Stomach (tissue), 9 donors: ENCODE data around the gene TPCN2. TPM values are rescaled to one million over a fixed set of nuclear protein-coding genes. Genes with fewer than 3 reads are reported as not detected.

ENCODE experiments used
- DNase-seq, 2 donors: peaks; one replicate each; pipeline versions ENCODE4 v3.0.0 to v3.0.0-alpha.2; 2013 to 2019
- H3K27ac ChIP-seq, 5 donors: fragments of 200-600 bp in 4 of 5; sonication (generic) in 4 of 5; one replicate each; pipeline ENCODE4 v1.5.1; 2013 to 2019; ENCODE audit warnings: mild to moderate bottlenecking in 1 of 5, moderate library complexity in 1 of 5
- H3K27me3 ChIP-seq, 3 donors: fragments of 200-600 bp; sonication (generic); one replicate each; pipeline ENCODE4 v1.5.1; 2017 to 2019; ENCODE audit warnings: mixed run types in 1 of 3
- H3K36me3 ChIP-seq, 4 donors: fragments of 200-600 bp; sonication (generic); 1 replicate in 3 of 4; 2 replicates in 1 of 4; pipeline ENCODE4 v1.5.1; 2016 to 2019
- H3K4me1 ChIP-seq, 4 donors: fragments of 200-600 bp; sonication (generic); one replicate each; pipeline ENCODE4 v1.5.1; 2016 to 2019
- H3K4me3 ChIP-seq, 4 donors: fragments of 200-600 bp; sonication (generic) in 3 of 4; one replicate each; pipeline ENCODE4 v1.5.1; 2016 to 2019; ENCODE audit warnings: mild to moderate bottlenecking in 1 of 4
- H3K9me3 ChIP-seq, 4 donors: fragments of 200-600 bp; sonication (generic); one replicate each; pipeline ENCODE4 v1.5.1; 2016 to 2019
- EP300 ChIP-seq: sonication (generic); formaldehyde crosslinking; IDR thresholded peaks from one replicate; pipeline ENCODE4 v1.6.1; 2017; ENCODE audit warnings: antibody characterized with exemption
- POLR2A ChIP-seq, 4 donors: fragments of 450-650 bp; IDR thresholded peaks; one replicate each; pipeline ENCODE4 v1.6.1; 2016; ENCODE audit warnings: antibody characterized with exemption in 4 of 4, control low read depth in 2 of 4, mild to moderate bottlenecking in 1 of 4, moderate library complexity in 1 of 4
- POLR2AphosphoS5 ChIP-seq, 3 donors: sonication (generic); formaldehyde crosslinking; IDR thresholded peaks; one replicate each; pipeline ENCODE4 v1.6.1; 2016; ENCODE audit warnings: antibody characterized with exemption in 3 of 3
- WGBS, 5 donors: extraction: QIAGEN DNeasy Blood & Tissue Kit in 3 of 5; methylation state at CpG; one replicate each; pipeline versions ENCODE4 v1.1.5 to v1.1.7; 2013 to 2018; 5-methylcytosine and 5-hydroxymethylcytosine counted together
- intact Hi-C: fragments of 100-400 bp; cut with DNase I; formaldehyde crosslinking; loops from one replicate; pipeline ENCODE4 v1.15.1; 2023; ENCODE audit warnings: low total_unique reads
- polyA plus RNA-seq, 3 donors: library from polyadenylated mRNA; stranded (reverse); fragments of 200-250 nt; gene quantifications; one replicate each; pipeline ENCODE4 v1.2.3, GENCODE V29; 2013
- total RNA-seq, 5 donors: library from RNA; depleted of rRNA; stranded (reverse); fragments of >200 nt; gene quantifications; one replicate each; pipeline versions ENCODE4 v1.1.0 to v1.2.3, GENCODE V29; 2014 to 2016
- TF ChIP-seq, protein P1 (sequence below), 7 experiments: fragments of 450-650 bp in 4 of 7; fragments of 200-600 bp in 3 of 7; sonication (generic) in 3 of 7; IDR thresholded peaks; one replicate each; pipeline ENCODE4 v1.5.1; 2016 to 2019; ENCODE audit warnings: antibody characterized with exemption in 7 of 7, control low read depth in 2 of 7, mild to moderate bottlenecking in 1 of 7
- donor health status: healthy with polysubstance abuse.
- donor health status: Bipolar disorder and iron deficiency.
- donor health status: healthy.

The TPCN2 gene
- total and polyA plus RNA-seq, 8 donors: 6.4 to 66.1 (median 27.2) TPM

- Histone ChIP-seq H3K27me3 (peaks cover 0 to 30% (median 0%) of the 10 kb centered on the region in 3 donors), H3K9me3 (peaks cover 0 to 1% (median 0%) of the 10 kb centered on the region in 4 donors), H3K36me3 (no peaks in the 10 kb centered on the region), H3K27ac (peak overlapping the region; percentile 30 to 70 (median 47)), H3K4me3 (peak overlapping the region in 1 of 4 donors; percentile 27), H3K4me1 (peaks cover 10 to 23% (median 15%) of the 10 kb centered on the region in 4 donors)
- TF ChIP-seq, protein P1, sequence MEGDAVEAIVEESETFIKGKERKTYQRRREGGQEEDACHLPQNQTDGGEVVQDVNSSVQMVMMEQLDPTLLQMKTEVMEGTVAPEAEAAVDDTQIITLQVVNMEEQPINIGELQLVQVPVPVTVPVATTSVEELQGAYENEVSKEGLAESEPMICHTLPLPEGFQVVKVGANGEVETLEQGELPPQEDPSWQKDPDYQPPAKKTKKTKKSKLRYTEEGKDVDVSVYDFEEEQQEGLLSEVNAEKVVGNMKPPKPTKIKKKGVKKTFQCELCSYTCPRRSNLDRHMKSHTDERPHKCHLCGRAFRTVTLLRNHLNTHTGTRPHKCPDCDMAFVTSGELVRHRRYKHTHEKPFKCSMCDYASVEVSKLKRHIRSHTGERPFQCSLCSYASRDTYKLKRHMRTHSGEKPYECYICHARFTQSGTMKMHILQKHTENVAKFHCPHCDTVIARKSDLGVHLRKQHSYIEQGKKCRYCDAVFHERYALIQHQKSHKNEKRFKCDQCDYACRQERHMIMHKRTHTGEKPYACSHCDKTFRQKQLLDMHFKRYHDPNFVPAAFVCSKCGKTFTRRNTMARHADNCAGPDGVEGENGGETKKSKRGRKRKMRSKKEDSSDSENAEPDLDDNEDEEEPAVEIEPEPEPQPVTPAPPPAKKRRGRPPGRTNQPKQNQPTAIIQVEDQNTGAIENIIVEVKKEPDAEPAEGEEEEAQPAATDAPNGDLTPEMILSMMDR (IDR thresholded peaks at IDR 0.05): no peak
- no peak for TF ChIP-seq POLR2A (IDR thresholded peaks at IDR 0.05)
- TF ChIP-seq EP300: no peak
- TF ChIP-seq POLR2AphosphoS5 (IDR thresholded peaks at IDR 0.05): no peak
- no peak for DNase-seq
- intact Hi-C loops: no loop called here
- 84 to 91% (median 89%) methylated on average over 5 to 15 of the region's 15 CpGs for WGBS, 5 donors
Measured at GRCh38 chr11:69157822-69158231, 109.1 kb downstream of the TPCN2 start.

- Histone ChIP-seq H3K4me3 (no peak overlapping the region), H3K36me3 (no peaks in the 10 kb centered on the region), H3K9me3 (peaks cover 0 to 8% (median 0%) of the 10 kb centered on the region in 4 donors), H3K27ac (peak overlapping the region in 1 of 5 donors; percentile 70), H3K4me1 (peaks cover 10 to 23% (median 15%) of the 10 kb centered on the region in 4 donors), H3K27me3 (peaks cover 0 to 30% (median 0%) of the 10 kb centered on the region in 3 donors)
- DNase-seq: no peak
- intact Hi-C loops: no loop called here
- WGBS, 5 donors: 83 to 90% (median 87%) methylated on average over 20 to 21 of the region's 21 CpGs
- TF ChIP-seq EP300 (no peak), POLR2AphosphoS5 (IDR thresholded peaks at IDR 0.05) (no peak), POLR2A (IDR thresholded peaks at IDR 0.05) (no peak)
- TF ChIP-seq, protein P1 (IDR thresholded peaks at IDR 0.05): no peak
Measured at GRCh38 chr11:69158301-69159149, 109.8 kb downstream of the TPCN2 start.

DNA sequence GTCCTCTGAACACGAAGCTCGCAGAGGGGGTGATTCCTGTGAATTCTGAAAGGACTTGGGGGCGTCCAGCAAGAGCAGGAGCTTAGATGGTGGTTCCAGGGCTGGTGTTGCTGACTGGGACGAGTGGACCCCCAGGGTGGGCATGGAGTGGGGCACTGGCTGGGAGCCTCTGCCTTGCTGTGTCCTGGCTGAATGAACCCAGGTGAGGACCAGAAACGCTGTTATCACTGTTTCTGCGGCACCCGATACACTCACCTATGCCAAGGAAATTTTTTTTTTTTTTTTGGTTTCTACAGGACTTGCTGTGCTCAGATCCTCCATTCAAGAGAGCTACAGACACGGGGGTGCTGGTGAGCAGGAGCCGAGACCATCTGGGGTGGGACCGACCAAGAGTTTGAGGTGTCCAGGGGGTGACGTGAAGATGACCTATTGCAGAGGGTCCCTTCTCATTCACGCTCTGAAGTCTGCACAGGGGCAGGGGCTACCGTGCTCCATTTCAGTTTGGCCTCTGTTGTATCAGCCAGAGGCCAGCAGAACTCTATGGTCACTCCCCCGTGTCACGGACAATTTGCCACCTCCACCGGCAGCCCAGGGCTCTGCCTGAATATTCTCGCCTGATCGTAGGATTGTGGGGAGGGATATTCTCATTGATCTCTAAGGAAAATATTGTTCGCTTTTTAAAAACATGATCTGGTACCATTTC is 110.6 kb downstream of the TPCN2 start:
- WGBS, 5 donors: 88 to 91% (median 89%) methylated on average over 19 of the region's 19 CpGs

More for the DNA sequence above, 110.6 kb downstream of the TPCN2 start:
- Histone ChIP-seq H3K4me1 (peaks cover 10 to 23% (median 15%) of the 10 kb centered on the region in 4 donors), H3K9me3 (peaks cover 0 to 14% (median 2%) of the 10 kb centered on the region in 4 donors), H3K4me3 (no peak overlapping the region), H3K27me3 (peaks cover 0 to 26% (median 0%) of the 10 kb centered on the region in 3 donors), H3K27ac (no peak overlapping the region), H3K36me3 (no peaks in the 10 kb centered on the region)
- intact Hi-C loops: no loop called here
- DNase-seq: no peak
- TF ChIP-seq POLR2AphosphoS5 (IDR thresholded peaks at IDR 0.05) (no peak), POLR2A (IDR thresholded peaks at IDR 0.05) (no peak), EP300 (no peak)
- TF ChIP-seq, protein P1 (IDR thresholded peaks at IDR 0.05): no peak
